Measurements from ENCODE around the gene DIS3L2. TPM values are rescaled to one million over a fixed set of nuclear protein-coding genes. Genes with fewer than 3 reads are reported as not detected.
"Not testable (repeated sequence)": the region's sequence is repeated elsewhere in the genome, so short reads cannot be mapped to it uniquely, and the experiment has no call there.

The DIS3L2 gene
- total RNA-seq, 1 experiment from 2014 or later: 15.8 TPM

DNA sequence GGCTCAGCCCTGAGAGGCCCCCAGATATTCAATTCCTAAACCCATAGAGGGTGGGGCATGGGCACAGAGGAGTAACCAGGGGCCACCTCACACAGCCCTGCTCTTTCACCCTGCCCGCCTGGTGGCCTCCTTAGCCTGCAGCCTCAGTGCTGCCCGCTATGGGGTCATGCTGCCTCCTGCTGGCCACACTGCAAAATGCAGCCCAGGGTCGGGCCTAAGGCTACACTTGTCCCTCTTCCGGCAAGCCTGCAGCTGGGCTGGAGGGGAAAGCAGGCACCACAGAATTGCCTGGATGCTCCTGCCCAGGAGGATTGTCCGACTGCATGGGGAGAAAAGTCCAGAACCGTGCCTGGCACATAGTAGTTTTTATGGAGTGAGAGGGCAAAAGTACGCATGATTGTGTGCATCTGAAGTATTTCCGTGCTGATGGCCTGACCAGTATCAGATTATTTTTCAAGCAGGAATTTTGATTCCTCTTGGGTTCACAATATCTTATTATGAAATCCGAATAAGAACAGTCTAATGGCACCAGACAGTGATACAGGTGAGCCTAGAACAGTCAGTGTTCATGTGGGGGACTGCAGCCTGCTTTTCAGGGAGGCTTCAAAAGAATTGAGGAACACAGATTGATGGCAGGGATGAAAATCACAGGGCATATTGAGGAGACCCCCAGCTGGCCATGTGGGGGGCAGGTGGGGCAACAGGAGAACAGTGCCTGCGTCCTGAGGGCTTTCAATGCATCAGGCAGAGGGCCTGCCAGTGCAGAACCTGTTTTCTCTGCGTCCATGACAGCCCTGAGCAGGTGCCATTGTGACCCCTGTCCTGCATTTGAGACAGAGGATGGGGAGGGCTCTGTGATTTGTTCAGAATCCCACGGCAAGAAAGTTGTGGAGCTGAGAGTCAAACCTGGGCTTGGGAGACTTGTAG lies 365.9 kb downstream of the DIS3L2 start:
- no peak overlapping the region for H2AFZ ChIP-seq (ENCODE audit: low read length)
- no peaks in the 10 kb centered on the region for H3K36me3 ChIP-seq (ENCODE audit: insufficient read depth, low read length)
- H3K4me2 ChIP-seq (ENCODE audit: low read depth, low read length, poor library complexity, severe bottlenecking): no peak overlapping the region
- no peak overlapping the region for H3K9ac ChIP-seq (ENCODE audit: low read length)
- H4K20me1 ChIP-seq (ENCODE audit: insufficient read depth, low read depth, low read length): peaks cover 15% of the 10 kb centered on the region; the same call in 1 of the 2 replicates
- no peaks in the 10 kb centered on the region for H3K79me2 ChIP-seq (ENCODE audit: low read length)
- no peak overlapping the region for H3K27ac ChIP-seq (ENCODE audit: low read length)
- DNase-seq: peak; percentile 91
- H3K9me2 ChIP-seq (replicated peaks; ENCODE audit: insufficient read depth, low read length): no peaks in the 10 kb centered on the region
- H3K4me3 ChIP-seq (ENCODE audit: low read length): no peak overlapping the region
- H3K4me1 ChIP-seq (ENCODE audit: low read length): peaks cover 10% of the 10 kb centered on the region
- H3K9me3 ChIP-seq (ENCODE audit: low read length): no peaks in the 10 kb centered on the region
- no peaks in the 10 kb centered on the region for H3K27me3 ChIP-seq (ENCODE audit: low read length)

DNA sequence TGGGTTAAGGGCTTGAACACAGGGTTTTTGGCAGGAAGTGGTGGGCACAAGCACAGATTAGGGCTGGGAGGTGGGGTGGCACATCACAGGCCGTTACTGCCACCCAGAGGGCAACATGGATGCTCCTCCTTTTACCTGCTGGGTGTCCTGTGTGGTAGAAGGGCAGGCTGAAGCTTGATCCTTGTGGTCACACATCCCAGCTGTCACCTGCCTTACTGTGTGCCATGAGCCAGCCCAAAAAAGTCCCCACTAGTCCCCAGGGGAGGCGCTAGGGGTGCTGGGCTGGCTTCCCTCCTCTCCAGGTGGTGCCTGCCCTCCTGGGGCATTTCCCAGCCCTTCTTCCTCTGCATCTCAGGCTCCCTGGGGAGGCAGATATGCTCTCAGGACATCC lies 366.5 kb downstream of the DIS3L2 start:
- Histone ChIP-seq H3K4me1 (ENCODE audit: low read length) (peaks cover 10% of the 10 kb centered on the region), H3K27me3 (ENCODE audit: low read length) (no peaks in the 10 kb centered on the region), H2AFZ (ENCODE audit: low read length) (no peak overlapping the region), H4K20me1 (ENCODE audit: insufficient read depth, low read depth, low read length) (peaks cover 15% of the 10 kb centered on the region; the same call in 1 of the 2 replicates), H3K27ac (ENCODE audit: low read length) (no peak overlapping the region), H3K36me3 (ENCODE audit: insufficient read depth, low read length) (no peaks in the 10 kb centered on the region), H3K9me2 (replicated peaks; ENCODE audit: insufficient read depth, low read length) (no peaks in the 10 kb centered on the region), H3K4me3 (ENCODE audit: low read length) (no peak overlapping the region), H3K9ac (ENCODE audit: low read length) (no peak overlapping the region), H3K9me3 (ENCODE audit: low read length) (no peaks in the 10 kb centered on the region), H3K79me2 (ENCODE audit: low read length) (no peaks in the 10 kb centered on the region), H3K4me2 (ENCODE audit: low read depth, low read length, poor library complexity, severe bottlenecking) (no peak overlapping the region)
- no peak for DNase-seq

DNA sequence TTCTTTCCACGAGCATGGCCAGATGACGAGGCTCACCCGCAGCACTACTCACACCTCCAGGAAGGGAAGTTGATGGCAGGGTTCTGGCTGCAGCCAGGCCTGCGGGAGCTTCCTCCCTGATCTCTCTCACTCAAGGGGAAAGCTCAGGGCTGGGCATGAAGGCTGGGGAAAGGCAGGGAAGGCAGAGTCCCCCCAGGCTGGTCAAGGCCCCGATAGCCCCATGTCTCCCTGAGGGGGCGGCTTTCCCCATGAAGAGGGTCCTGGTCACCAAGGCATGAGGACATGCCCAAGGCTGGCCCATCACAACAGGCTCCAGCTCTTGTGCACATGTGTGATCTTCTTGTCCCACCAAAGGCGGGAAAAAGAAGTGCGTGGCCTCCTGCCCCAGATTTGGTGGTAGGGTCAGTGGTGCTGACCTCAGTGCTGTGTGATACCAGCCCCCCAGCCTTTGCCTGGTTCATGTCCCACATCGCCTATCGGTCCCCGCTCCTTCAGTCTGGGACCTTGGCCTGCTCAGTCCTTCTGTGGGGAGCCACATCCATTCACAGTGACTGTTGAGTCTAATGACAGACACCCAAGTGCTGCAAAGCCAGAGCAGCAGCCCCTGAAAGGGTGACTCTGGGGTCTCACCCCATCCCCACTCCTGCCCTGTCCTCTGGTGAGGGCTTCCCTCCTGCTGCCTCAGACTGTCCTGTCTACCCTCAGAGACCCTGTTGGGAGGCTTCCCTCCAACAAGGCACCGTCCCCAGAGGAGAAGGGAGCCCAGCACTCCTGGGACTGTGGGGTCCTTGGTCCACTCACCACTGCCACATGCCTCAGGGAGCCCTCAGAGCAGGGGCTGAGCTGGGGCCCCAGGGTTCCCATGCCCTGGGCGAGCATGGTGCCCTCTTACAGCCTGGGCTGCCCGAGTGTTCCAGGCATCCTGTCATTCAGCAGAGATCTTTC lies 367.3 kb downstream of the DIS3L2 start:
- H4K20me1 ChIP-seq (ENCODE audit: insufficient read depth, low read depth, low read length): peaks cover 15% of the 10 kb centered on the region; the same call in 1 of the 2 replicates
- H3K9ac ChIP-seq (ENCODE audit: low read length): no peak overlapping the region
- H3K9me3 ChIP-seq (ENCODE audit: low read length): no peaks in the 10 kb centered on the region
- H3K4me1 ChIP-seq (ENCODE audit: low read length): peaks cover 10% of the 10 kb centered on the region
- DNase-seq: no peak
- H3K27me3 ChIP-seq (ENCODE audit: low read length): no peaks in the 10 kb centered on the region
- H3K4me3 ChIP-seq (ENCODE audit: low read length): no peak overlapping the region
- no peaks in the 10 kb centered on the region for H3K79me2 ChIP-seq (ENCODE audit: low read length)
- no peak overlapping the region for H2AFZ ChIP-seq (ENCODE audit: low read length)
- H3K27ac ChIP-seq (ENCODE audit: low read length): no peak overlapping the region
- no peaks in the 10 kb centered on the region for H3K9me2 ChIP-seq (replicated peaks; ENCODE audit: insufficient read depth, low read length)
- H3K4me2 ChIP-seq (ENCODE audit: low read depth, low read length, poor library complexity, severe bottlenecking): no peak overlapping the region
- no peaks in the 10 kb centered on the region for H3K36me3 ChIP-seq (ENCODE audit: insufficient read depth, low read length)

- Histone ChIP-seq H4K20me1 (ENCODE audit: insufficient read depth, low read depth, low read length) (peaks cover 15% of the 10 kb centered on the region; the same call in 1 of the 2 replicates), H3K27ac (ENCODE audit: low read length) (no peak overlapping the region), H3K4me3 (ENCODE audit: low read length) (no peak overlapping the region), H3K79me2 (ENCODE audit: low read length) (no peaks in the 10 kb centered on the region), H3K4me1 (ENCODE audit: low read length) (peaks cover 10% of the 10 kb centered on the region), H2AFZ (ENCODE audit: low read length) (no peak overlapping the region), H3K9me2 (replicated peaks; ENCODE audit: insufficient read depth, low read length) (no peaks in the 10 kb centered on the region), H3K4me2 (ENCODE audit: low read depth, low read length, poor library complexity, severe bottlenecking) (no peak overlapping the region), H3K27me3 (ENCODE audit: low read length) (no peaks in the 10 kb centered on the region), H3K9ac (ENCODE audit: low read length) (no peak overlapping the region), H3K36me3 (ENCODE audit: insufficient read depth, low read length) (no peaks in the 10 kb centered on the region), H3K9me3 (ENCODE audit: low read length) (no peaks in the 10 kb centered on the region)
- no peak for DNase-seq
These were observed 368.2 kb downstream of the DIS3L2 start for GRCh38 chr2:232329716-232330067.

GRCh38 chr2:232330068-232330999 lies 368.8 kb downstream of the DIS3L2 start:
- no peak overlapping the region for H3K9ac ChIP-seq (ENCODE audit: low read length)
- H3K4me1 ChIP-seq (ENCODE audit: low read length): peaks cover 10% of the 10 kb centered on the region
- no peaks in the 10 kb centered on the region for H3K79me2 ChIP-seq (ENCODE audit: low read length)
- DNase-seq: no peak
- no peaks in the 10 kb centered on the region for H3K36me3 ChIP-seq (ENCODE audit: insufficient read depth, low read length)
- H2AFZ ChIP-seq (ENCODE audit: low read length): no peak overlapping the region
- H3K27me3 ChIP-seq (ENCODE audit: low read length): no peaks in the 10 kb centered on the region
- H3K4me3 ChIP-seq (ENCODE audit: low read length): no peak overlapping the region
- no peaks in the 10 kb centered on the region for H3K9me2 ChIP-seq (replicated peaks; ENCODE audit: insufficient read depth, low read length)
- no peak overlapping the region for H3K4me2 ChIP-seq (ENCODE audit: low read depth, low read length, poor library complexity, severe bottlenecking)
- H3K9me3 ChIP-seq (ENCODE audit: low read length): no peaks in the 10 kb centered on the region
- peaks cover 15% of the 10 kb centered on the region; the same call in 1 of the 2 replicates for H4K20me1 ChIP-seq (ENCODE audit: insufficient read depth, low read depth, low read length)
- no peak overlapping the region for H3K27ac ChIP-seq (ENCODE audit: low read length)

GRCh38 chr2:232331061-232331460 lies 369.5 kb downstream of the DIS3L2 start:
- not testable (repeated sequence) for H2AFZ ChIP-seq (ENCODE audit: low read length); H3K4me3 ChIP-seq (ENCODE audit: low read length); H3K36me3 ChIP-seq (ENCODE audit: insufficient read depth, low read length); DNase-seq; H3K4me2 ChIP-seq (ENCODE audit: low read depth, low read length, poor library complexity, severe bottlenecking); H3K27ac ChIP-seq (ENCODE audit: low read length); H4K20me1 ChIP-seq (ENCODE audit: insufficient read depth, low read depth, low read length); H3K9me2 ChIP-seq (replicated peaks; ENCODE audit: insufficient read depth, low read length); H3K27me3 ChIP-seq (ENCODE audit: low read length); H3K79me2 ChIP-seq (ENCODE audit: low read length); H3K9me3 ChIP-seq (ENCODE audit: low read length); H3K9ac ChIP-seq (ENCODE audit: low read length)
- H3K4me1 ChIP-seq (ENCODE audit: low read length): peaks cover 10% of the 10 kb centered on the region

DNA sequence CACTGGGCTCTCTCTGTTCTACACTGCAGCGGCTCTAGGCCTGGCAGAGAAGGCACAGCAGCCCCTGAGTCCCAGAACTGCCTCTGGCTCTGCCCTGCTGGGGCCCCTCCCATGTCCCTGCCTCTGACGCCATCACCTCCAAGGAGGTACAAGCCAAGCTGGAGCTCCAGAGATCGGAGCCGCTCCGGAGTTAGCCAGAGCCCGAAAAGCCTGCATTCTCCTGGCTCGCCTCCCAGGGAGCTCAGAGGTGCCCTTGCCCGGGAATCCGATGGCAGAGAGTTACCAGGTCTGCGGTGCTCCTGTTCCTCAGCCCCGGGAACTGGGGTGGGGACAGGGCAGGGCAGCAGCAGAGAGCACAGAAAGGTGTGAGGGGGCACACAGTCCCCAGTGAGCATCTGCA lies 370.1 kb downstream of the DIS3L2 start:
- not testable (repeated sequence) for H3K27ac ChIP-seq (ENCODE audit: low read length); H4K20me1 ChIP-seq (ENCODE audit: insufficient read depth, low read depth, low read length); H2AFZ ChIP-seq (ENCODE audit: low read length); H3K9me3 ChIP-seq (ENCODE audit: low read length); DNase-seq; H3K4me3 ChIP-seq (ENCODE audit: low read length); H3K79me2 ChIP-seq (ENCODE audit: low read length); H3K9ac ChIP-seq (ENCODE audit: low read length); H3K36me3 ChIP-seq (ENCODE audit: insufficient read depth, low read length); H3K4me2 ChIP-seq (ENCODE audit: low read depth, low read length, poor library complexity, severe bottlenecking); H3K27me3 ChIP-seq (ENCODE audit: low read length); H3K9me2 ChIP-seq (replicated peaks; ENCODE audit: insufficient read depth, low read length)
- peaks cover 10% of the 10 kb centered on the region for H3K4me1 ChIP-seq (ENCODE audit: low read length)

Data from Karpas-422 (cell line).